ENCODE measurements around the gene PADI6. TPM values are rescaled to one million over a fixed set of nuclear protein-coding genes. Genes with fewer than 3 reads are reported as not detected.

PADI6 gene
- total and polyA plus RNA-seq, 4 donors: not detected

- Histone ChIP-seq H3K27me3 (ENCODE audit: control insufficient read depth in 3 of 3, insufficient read depth in 3 of 3, low read length in 2 of 3) (no peaks in the 10 kb centered on the region), H3K9ac (ENCODE audit: insufficient read depth in 1 of 2, low read length in 2 of 2) (no peak overlapping the region), H3K4me3 (no peak overlapping the region), H3K4me1 (ENCODE audit: control insufficient read depth in 5 of 5, insufficient read depth in 5 of 5, low read length in 5 of 5) (peaks cover 0 to 11% (median 6%) of the 10 kb centered on the region in 5 donors), H3K9me3 (ENCODE audit: control insufficient read depth in 4 of 4, insufficient read depth in 3 of 4, low read length in 3 of 4) (no peaks in the 10 kb centered on the region), H3K27ac (ENCODE audit: low read depth in 1 of 2, low read length in 1 of 2) (no peak overlapping the region), H3K36me3 (ENCODE audit: control insufficient read depth in 4 of 4, insufficient read depth in 4 of 4, low read length in 4 of 4) (peaks cover 3 to 19% (median 11%) of the 10 kb centered on the region in 4 donors)
- DNase-seq (no peak), ATAC-seq (ENCODE audit: insufficient read depth, low FRiP score) (no peak)
- no peak for TF ChIP-seq CTCF (IDR thresholded peaks at IDR 0.05; ENCODE audit: control extremely low read depth, extremely low read depth)
- 91 to 92% methylated on average over 13 of the region's 13 CpGs for WGBS, 2 donors
Observed at GRCh38 chr1:17433261-17433660, 61.3 kb downstream of the PADI6 start.

GRCh38 chr1:17434016-17434415 is 62.0 kb downstream of the PADI6 start:
- Histone ChIP-seq H3K9ac (ENCODE audit: insufficient read depth in 1 of 2, low read length in 2 of 2) (no peak overlapping the region), H3K9me3 (ENCODE audit: control insufficient read depth in 4 of 4, insufficient read depth in 3 of 4, low read length in 3 of 4) (no peaks in the 10 kb centered on the region), H3K36me3 (ENCODE audit: control insufficient read depth in 4 of 4, insufficient read depth in 4 of 4, low read length in 4 of 4) (peaks cover 0 to 14% (median 7%) of the 10 kb centered on the region in 4 donors), H3K4me1 (ENCODE audit: control insufficient read depth in 5 of 5, insufficient read depth in 5 of 5, low read length in 5 of 5) (peaks cover 0 to 11% (median 6%) of the 10 kb centered on the region in 5 donors), H3K27me3 (ENCODE audit: control insufficient read depth in 3 of 3, insufficient read depth in 3 of 3, low read length in 2 of 3) (no peaks in the 10 kb centered on the region), H3K4me3 (no peak overlapping the region), H3K27ac (ENCODE audit: low read depth in 1 of 2, low read length in 1 of 2) (no peak overlapping the region)
- no peak for ATAC-seq (ENCODE audit: insufficient read depth, low FRiP score)
- no peak for TF ChIP-seq CTCF (IDR thresholded peaks at IDR 0.05; ENCODE audit: control extremely low read depth, extremely low read depth)
- no peak for DNase-seq
- WGBS, 2 donors: 87 to 89% methylated on average over 3 of the region's 3 CpGs

GRCh38 chr1:17434601-17435000 is 62.6 kb downstream of the PADI6 start:
- no peaks in the 10 kb centered on the region for H3K27me3 ChIP-seq (ENCODE audit: control insufficient read depth in 3 of 3, insufficient read depth in 3 of 3, low read length in 2 of 3)
- WGBS, 2 donors: 81% methylated on average over 9 of the region's 9 CpGs
- H3K9me3 ChIP-seq (ENCODE audit: control insufficient read depth in 4 of 4, insufficient read depth in 3 of 4, low read length in 3 of 4): no peaks in the 10 kb centered on the region
- TF ChIP-seq CTCF (IDR thresholded peaks at IDR 0.05; ENCODE audit: control extremely low read depth, extremely low read depth): no peak
- H3K4me3 ChIP-seq: no peak overlapping the region
- no peak overlapping the region for H3K27ac ChIP-seq (ENCODE audit: low read depth in 1 of 2, low read length in 1 of 2)
- H3K36me3 ChIP-seq (ENCODE audit: control insufficient read depth in 4 of 4, insufficient read depth in 4 of 4, low read length in 4 of 4): peaks cover 0 to 12% (median 5%) of the 10 kb centered on the region in 4 donors
- DNase-seq (no peak), ATAC-seq (ENCODE audit: insufficient read depth, low FRiP score) (no peak)
- H3K9ac ChIP-seq (ENCODE audit: insufficient read depth in 1 of 2, low read length in 2 of 2): no peak overlapping the region
- peaks cover 0 to 11% (median 6%) of the 10 kb centered on the region in 5 donors for H3K4me1 ChIP-seq (ENCODE audit: control insufficient read depth in 5 of 5, insufficient read depth in 5 of 5, low read length in 5 of 5)

Data from lung (tissue), 12 donors.